ENCODE measurements around the gene BCR. TPM values are rescaled to one million over a fixed set of nuclear protein-coding genes. Genes with fewer than 3 reads are reported as not detected.
"Not testable (repeated sequence)": the region's sequence is repeated elsewhere in the genome, so short reads cannot be mapped to it uniquely, and the experiment has no call there.

BCR gene
- total and polyA plus RNA-seq, 2 of the 4 experiments (the other 2 are of a cell fraction), result 28.9 to 44.6 TPM

DNA sequence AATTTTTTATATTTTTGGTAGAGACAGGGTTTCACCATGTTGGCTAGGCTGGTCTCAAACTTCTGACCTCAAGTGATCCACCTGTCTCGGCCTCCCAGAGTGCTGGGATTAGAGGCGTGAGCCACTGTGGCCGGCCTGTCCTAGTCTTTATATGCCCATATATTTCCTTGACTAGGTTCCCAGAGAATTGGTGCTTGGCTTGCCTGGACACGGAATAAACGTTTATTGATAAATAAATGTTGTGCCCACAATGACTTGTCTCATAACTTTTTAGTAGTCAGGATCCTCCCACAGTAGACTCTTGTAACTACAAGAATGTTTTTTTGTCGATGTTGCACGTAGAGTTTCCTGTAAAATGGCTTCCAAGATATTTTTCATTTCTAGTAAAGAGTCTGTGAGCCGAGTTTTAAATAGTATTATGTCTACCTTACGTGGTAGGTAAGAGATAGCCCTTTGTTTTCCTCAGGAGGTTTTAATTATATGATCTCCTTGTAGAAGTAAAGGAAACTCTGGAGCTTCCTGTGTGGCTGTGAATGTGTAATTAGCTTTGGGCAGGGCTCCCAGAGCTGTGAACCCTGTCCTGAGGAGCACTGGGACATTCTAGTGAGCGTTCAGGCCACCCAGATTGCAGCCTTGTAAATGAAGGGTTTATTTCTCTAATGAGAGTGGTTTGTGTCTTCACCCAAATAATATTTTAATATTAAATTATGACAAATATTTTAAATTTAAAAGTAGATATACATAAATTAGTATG lies 161.8 kb downstream of the BCR start:
- H2BK15ac ChIP-seq (ENCODE audit: low read depth, low read length); dilution Hi-C loops (cut with HindIII; ENCODE audit: low sequenced_read_pairs, unreplicated experiment); H3K27ac ChIP-seq (ENCODE audit: insufficient read depth, low read length); H3K4me2 ChIP-seq (ENCODE audit: low read depth, low read length); H4K5ac ChIP-seq (ENCODE audit: low read depth, low read length); H2AK5ac ChIP-seq (ENCODE audit: low read depth, low read length); H3K14ac ChIP-seq (replicated peaks; ENCODE audit: low read depth, low read length); H3K36me3 ChIP-seq (ENCODE audit: control insufficient read depth, insufficient read depth, low read length); H3K4ac ChIP-seq (ENCODE audit: low read depth, low read length); BruUV-seq (replicated peaks); H3K23ac ChIP-seq (ENCODE audit: low read depth, low read length); intact Hi-C loops (cut with micrococcal nuclease); DNase-seq; H4K91ac ChIP-seq (ENCODE audit: insufficient read depth, low read depth, low read length); H4K20me1 ChIP-seq (ENCODE audit: insufficient read depth, low read length); H3K4me1 ChIP-seq (ENCODE audit: control insufficient read depth, insufficient read depth, low read length); ATAC-seq (ENCODE audit: low read depth); H2AFZ ChIP-seq (replicated peaks; ENCODE audit: low read length, poor library complexity); H3K9me1 ChIP-seq (ENCODE audit: insufficient read depth, low read length); H3K9me3 ChIP-seq (ENCODE audit: control insufficient read depth, insufficient read depth, low read length); H3K27me3 ChIP-seq (ENCODE audit: control insufficient read depth, insufficient read depth, low read length); CTCF ChIA-PET; H3K56ac ChIP-seq (ENCODE audit: extremely low read depth, insufficient read depth, low read length); H2AK9ac ChIP-seq (replicated peaks; ENCODE audit: low read depth, low read length, poor library complexity); H3K18ac ChIP-seq (ENCODE audit: low read depth, low read length); H4K8ac ChIP-seq (ENCODE audit: low read depth in 2 of 2, low read length in 2 of 2); H2BK20ac ChIP-seq (ENCODE audit: low read depth, low read length); H3K4me3 ChIP-seq (ENCODE audit: insufficient read depth, low read depth, low read length); in situ Hi-C loops (cut with MboI; ENCODE audit: low sequenced_read_pairs); H3K79me1 ChIP-seq (ENCODE audit: low read depth in 1 of 2, low read length in 2 of 2); H2BK120ac ChIP-seq (ENCODE audit: low read depth, low read length); H3K9ac ChIP-seq (ENCODE audit: low read depth, low read length); POLR2A ChIA-PET (ENCODE audit: unreplicated experiment); H2BK5ac ChIP-seq (ENCODE audit: low read depth, low read length, poor library complexity, severe bottlenecking): not testable (repeated sequence)
- no CpG with 5 or more reads among the region's 10 CpGs for WGBS, 2 experiments (ENCODE audit: extremely low coverage in 2 of 2, insufficient read length in 1 of 2)

Data from IMR-90 (cell line).